ENCODE results near the gene CPA1.

DNA sequence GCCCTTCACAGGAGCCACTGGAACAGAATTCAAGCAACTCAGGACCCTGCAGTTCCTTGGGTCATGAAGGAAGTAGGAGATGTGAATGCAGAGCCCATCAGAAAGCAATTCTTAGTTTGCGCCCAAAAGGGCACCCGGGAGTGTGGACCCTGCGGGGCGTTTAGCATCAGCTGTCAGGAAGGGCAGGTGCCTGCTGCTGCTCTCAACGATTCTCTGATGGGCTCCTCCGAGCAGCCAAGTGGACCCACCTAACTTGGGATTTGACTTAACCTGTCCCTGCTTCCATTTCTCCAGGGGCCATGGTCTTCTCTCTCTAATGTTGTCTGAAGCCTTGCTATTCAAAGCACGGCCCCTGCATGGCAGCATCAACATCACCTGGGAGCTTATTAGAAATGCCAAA lies 18.6 kb upstream of the CPA1 start:
- TF ChIP-seq POLR2AphosphoS5 (IDR thresholded peaks at IDR 0.05) (no peak), EP300 (IDR thresholded peaks at IDR 0.05) (no peak), POLR2A (IDR thresholded peaks at IDR 0.05; ENCODE audit: low read depth) (no peak)
